WI38 (cell line): Measurements from ENCODE around the gene ATP6V1G1.

Experiments
- H3K4me3 ChIP-seq: 2 replicates; pipeline ENCODE4 v1.5.1; 2011; ENCODE audit warnings: low read depth, mild to moderate bottlenecking, control low read depth, low read length
- CTCF ChIP-seq: IDR thresholded peaks from 2 replicates; pipeline ENCODE4 v1.5.1; 2012; ENCODE audit warnings: low read depth, mild to moderate bottlenecking, control low read depth, low read length

ATP6V1G1 gene

GRCh38 chr9:114613919-114614318 lies 26.4 kb downstream of the ATP6V1G1 start:
- H3K4me3 ChIP-seq: no peak overlapping the region
- TF ChIP-seq CTCF: no peak

DNA sequence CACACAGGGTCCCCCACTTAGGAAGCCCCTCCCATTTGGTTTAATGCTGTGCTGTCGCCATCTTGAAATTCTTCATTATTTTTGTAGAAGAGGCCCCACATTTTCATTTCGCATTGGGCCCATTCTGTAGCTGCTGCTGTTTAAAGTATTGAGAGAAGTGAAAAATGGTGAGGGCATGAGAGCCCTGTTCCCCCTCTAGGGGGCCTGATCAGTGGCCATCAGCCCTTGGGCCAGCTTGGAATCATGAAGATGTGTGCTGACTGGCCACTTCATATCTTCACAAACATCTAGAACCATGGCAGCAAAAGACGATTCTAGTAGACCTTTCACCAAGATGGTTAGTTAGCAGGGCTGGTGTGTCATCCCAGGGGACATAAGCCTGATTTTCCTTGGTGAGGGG lies 26.8 kb downstream of the ATP6V1G1 start:
- H3K4me3 ChIP-seq: no peak overlapping the region
- no peak for TF ChIP-seq CTCF

- H3K4me3 ChIP-seq: no peak overlapping the region
Observed at GRCh38 chr9:114616684-114617520, 29.3 kb downstream of the ATP6V1G1 start.

GRCh38 chr9:114619191-114619761 lies 31.7 kb downstream of the ATP6V1G1 start:
- TF ChIP-seq CTCF: no peak
- no peak overlapping the region for H3K4me3 ChIP-seq

More at GRCh38 chr9:114616684-114617520, 29.3 kb downstream of the ATP6V1G1 start:
- no peak for TF ChIP-seq CTCF

- TF ChIP-seq CTCF: no peak
- no peak overlapping the region for H3K4me3 ChIP-seq
Observed at GRCh38 chr9:114621561-114621960, 34.0 kb downstream of the ATP6V1G1 start.

- no peak overlapping the region for H3K4me3 ChIP-seq
- TF ChIP-seq CTCF: no peak
Observed at GRCh38 chr9:114621975-114622609, 34.5 kb downstream of the ATP6V1G1 start.

DNA sequence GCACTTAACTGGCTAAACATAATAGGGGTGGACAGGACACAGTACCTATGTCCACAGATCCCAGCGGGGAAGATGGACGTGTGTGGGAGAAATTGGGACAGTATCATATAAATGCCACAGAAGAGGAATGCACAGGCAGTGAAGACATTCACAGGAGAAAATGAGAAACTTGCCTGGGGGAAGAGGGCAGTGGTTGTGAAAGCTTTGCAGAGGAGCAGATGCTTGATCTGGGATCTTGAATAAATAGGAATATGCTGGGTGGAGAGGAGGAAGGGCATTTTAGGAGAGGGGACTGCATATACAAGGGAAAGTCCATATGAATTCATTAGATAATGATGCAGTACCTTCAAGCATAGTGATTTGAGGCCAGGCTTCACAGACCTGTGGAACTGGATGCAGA lies 37.1 kb downstream of the ATP6V1G1 start:
- no peak overlapping the region for H3K4me3 ChIP-seq
- no peak for TF ChIP-seq CTCF
